GM18499 (cell line): ENCODE data around the gene UBE2S.
"Not testable (repeated sequence)": the region's sequence is repeated elsewhere in the genome, so short reads cannot be mapped to it uniquely, and the experiment has no call there.

Experiments used
- ATAC-seq: cut with Tn5 transposase; IDR thresholded peaks from one replicate; pipeline ENCODE4 v1.9.1; 2021; ENCODE audit warnings: moderate number of reproducible peaks; ENCODE audit not compliant: insufficient read depth, unreplicated experiment

The UBE2S gene

GRCh38 chr19:55440411-55441105 lies 33.0 kb upstream of the UBE2S start:
- no peak for ATAC-seq

DNA sequence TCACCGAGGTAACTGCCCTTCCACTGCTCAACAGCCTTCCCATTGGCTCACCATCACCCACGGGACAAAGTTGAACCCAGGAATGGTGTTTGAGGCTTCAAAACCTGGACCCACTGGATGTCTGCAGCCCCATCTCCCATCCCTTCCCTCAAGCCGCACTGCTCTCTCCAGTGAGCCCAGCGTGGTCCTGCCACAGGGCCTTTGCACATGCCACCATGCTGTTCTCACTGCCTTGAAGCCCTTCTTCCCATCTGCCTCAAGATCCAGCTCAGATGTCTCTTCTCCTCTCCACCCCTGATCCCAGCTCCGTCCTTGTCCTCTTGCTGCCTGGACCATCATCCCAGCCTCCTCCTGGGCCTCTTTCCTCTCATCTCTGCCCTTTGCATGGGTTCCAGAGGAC lies 31.5 kb upstream of the UBE2S start:
- no peak for ATAC-seq

DNA sequence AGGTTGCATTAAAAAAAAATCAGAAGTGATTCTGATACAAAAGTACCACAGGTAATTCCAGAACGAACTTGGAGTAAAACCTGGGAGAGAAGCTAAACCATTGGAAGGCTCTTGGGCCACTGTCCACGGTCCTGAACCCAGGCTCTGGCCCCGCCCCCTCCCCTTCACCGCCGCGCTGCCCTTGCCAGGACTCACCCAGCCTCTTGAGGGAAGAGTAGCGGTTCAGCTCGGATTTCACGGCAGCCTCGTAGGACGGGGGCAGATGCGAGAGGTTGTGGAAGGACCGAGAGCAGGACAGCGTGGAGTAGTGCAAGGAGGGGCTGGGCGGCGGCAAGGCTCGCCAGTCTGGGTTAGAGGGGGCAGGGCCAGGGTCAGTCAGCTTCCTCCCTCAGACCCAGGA lies 29.8 kb upstream of the UBE2S start:
- ATAC-seq: no peak

GRCh38 chr19:55436847-55437246 lies 29.3 kb upstream of the UBE2S start:
- no peak for ATAC-seq

GRCh38 chr19:55435020-55435419 lies 27.4 kb upstream of the UBE2S start:
- ATAC-seq: no peak

DNA sequence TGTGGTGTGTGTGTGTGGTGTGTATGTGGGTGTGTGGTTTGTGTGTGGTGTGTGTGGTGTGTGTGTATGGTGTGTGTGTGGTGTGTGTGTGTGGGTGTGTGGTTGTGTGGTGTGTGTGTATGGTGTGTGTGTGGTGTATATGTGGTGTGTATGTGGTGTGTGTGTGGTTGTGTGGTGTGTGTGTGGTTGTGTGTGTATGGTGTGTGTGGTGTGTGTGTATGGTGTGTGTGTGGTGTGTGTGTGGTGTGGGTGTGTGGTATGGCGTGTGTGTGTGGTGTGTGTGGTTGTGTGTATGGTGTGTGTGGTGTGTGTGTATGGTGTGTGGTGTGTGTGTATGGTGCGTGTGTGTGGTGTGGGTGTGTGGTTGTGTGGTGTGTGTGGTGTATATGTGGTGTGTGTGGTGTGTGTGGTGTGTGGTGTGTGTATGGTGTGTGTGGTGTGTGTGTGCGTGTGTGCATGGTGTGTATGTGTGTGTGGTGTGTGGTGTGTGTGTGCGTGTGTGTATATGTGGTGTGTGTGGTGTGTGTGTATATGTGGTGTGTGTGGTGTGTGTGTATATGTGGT lies 26.9 kb upstream of the UBE2S start:
- ATAC-seq: no peak

- ATAC-seq: no peak
Measured at GRCh38 chr19:55433292-55433691, 25.7 kb upstream of the UBE2S start.

DNA sequence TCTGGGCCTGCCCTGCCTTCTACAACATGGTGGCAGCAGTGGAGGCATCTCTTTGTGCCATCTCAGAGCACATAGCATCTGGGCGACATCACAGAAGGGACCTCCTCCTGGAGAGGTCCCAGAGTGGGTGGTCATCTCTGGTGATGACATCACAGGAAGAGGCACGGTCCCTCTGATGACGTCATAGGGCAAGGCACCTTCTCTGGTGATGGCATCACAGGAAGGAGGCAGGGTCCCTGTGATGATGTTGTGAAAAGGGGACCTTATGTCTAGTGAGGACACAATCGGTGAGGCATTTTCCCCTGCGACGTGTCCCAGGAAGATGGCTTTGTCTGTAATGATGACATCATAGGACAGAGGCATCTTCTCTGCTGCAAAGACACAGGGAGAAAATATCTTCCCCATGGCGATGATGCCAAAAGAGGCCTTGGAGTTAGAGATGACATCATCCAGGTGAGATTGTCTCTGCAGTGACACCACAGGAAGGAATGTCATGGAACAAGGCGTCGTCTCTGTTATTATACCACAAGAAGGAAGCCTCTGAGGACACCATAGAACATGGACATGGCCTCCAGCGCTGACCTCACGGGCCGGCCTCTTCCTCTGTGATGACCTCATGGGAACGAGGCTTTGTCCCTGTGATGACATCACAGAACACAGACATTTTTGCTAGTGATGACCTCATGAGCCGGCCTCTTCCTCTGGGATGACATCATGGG lies 24.8 kb upstream of the UBE2S start:
- no peak for ATAC-seq

DNA sequence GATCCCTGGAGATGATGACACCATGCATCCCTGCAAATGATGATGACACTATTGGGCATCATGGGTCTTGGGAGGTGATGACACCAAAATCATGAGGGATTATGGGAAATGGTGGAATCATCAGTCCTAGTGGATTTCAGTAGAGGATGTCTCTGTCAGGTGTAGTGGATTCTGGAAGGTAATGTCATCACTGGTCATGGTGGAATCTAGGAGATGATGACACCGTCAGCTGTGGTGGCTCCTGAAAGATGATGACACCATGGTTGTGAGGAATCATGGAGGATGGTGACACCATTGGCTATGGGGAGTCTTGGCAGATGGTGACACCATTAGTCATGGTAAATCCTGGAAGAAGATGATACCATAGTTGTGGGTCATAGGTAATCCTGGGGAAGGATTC lies 23.6 kb upstream of the UBE2S start:
- ATAC-seq: no peak

GRCh38 chr19:55426042-55426441 lies 18.5 kb upstream of the UBE2S start:
- no peak for ATAC-seq

DNA sequence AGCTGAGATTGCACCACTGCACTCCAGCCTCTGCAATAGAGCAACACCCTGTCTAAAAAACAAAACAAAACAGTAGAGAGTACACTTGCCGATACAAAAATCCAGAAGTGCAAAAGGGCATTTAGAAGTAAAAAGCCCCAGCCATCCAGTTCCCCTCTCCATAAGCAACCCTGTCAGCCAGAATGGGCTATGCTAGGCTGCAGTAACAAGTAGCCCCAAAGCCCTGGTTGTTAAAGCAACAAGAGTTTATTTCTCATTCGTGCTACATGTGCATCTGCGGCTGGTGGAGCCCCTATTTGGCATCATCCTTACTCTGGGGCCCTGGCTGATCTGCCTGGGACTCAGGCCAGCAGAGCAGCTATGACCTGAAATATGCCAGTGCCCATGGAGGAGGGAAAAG lies 16.9 kb upstream of the UBE2S start:
- ATAC-seq: no peak

GRCh38 chr19:55423225-55424005 lies 15.8 kb upstream of the UBE2S start:
- ATAC-seq: no peak

DNA sequence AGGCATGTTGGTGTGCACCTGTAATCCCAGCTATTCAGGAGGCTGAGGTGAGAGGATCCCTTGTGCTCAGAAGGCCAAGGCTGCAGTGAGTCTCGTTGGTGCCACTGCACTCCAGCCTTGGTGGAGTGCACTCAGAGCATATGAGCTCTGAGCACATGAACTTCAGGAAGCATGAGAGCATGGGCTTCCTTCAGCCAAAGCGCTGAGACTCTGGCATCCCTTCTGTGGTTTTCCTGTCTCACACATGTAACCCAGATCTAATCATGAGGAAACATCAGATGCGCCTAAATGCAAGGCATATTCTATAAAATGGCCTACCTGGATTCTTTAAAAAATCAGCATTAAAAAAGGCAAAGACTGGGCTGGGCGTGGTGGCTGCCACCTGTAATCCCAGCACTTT lies 13.7 kb upstream of the UBE2S start:
- not testable (repeated sequence) for ATAC-seq

GRCh38 chr19:55419624-55420236 lies 12.1 kb upstream of the UBE2S start:
- ATAC-seq: no peak

DNA sequence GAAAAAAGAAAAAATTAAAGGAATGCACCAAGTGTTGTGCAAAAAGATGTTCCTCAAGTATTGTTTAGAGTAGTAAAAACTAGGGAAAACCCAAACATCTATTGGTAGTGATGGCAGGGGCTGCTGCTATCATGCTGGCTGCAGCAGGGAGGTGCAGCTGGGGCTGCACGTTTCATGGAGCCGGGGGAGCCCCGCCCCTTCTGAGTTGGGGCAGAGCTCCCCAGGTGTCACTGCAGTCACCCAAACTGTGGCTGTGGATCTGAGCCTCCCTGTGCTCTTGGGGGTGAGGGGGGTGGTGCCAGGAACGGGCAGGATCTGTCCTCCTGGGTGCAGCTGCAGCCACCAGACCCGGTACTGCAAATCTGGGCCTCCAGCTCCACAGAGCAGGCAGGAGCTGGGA lies 11.5 kb upstream of the UBE2S start:
- no peak for ATAC-seq

DNA sequence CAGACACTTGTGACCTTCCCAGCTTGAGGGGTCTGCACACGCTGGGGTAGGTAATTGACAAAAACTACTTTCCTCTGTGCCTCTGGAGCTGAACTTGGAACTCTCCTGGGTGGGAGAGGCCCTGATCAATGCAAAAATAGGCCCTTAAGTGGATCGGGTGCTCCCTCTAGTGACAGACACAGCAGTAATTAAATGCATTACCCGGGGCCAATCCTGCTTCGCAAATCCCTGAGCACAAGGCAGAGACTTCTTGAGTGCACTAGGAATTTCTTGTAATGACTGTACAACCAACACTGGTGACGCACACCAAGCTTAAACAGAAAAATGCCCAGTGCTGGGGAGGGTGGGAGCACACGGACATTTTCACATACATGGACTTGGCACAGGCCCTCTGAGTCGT lies 10.6 kb upstream of the UBE2S start:
- no peak for ATAC-seq

- ATAC-seq: no peak
Measured at GRCh38 chr19:55410168-55410567, 2.6 kb upstream of the UBE2S start.

DNA sequence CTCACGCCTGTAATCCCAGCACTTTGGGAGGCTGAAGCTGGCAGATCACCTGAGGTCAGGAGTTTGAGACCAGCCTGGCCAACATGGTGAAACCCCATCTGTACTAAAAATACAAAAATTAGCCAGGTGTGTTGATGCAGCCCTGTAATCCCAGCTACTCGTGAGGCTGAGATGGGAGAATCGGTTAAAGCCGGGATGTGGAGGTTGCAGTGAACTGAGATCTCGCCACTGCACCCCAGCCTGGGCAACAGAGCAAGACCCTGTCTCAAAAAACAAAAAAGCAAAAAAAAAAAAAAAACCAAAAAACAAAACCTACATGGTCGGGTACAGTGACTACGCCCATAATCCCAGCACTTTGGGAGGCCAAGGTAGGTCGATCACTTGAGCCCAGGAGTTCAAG lies 1.6 kb upstream of the UBE2S start:
- not testable (repeated sequence) for ATAC-seq

DNA sequence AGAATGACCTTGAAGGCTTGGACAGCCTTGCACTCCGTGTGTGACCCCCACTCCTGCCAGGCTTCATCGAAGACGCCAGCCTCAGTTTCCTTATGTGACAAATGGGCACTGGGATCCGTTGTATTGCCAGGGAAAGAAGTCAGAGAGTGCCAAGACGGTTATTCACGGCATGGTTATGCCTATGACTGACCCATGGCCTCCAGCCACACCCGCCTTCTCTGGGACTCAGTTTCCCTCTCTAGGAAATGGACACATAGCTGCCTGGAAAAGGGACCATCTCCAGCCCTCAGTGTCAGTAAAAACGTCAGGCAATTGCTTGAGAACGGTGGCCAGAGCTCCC lies 915 bp upstream of the UBE2S start:
- no peak for ATAC-seq

DNA sequence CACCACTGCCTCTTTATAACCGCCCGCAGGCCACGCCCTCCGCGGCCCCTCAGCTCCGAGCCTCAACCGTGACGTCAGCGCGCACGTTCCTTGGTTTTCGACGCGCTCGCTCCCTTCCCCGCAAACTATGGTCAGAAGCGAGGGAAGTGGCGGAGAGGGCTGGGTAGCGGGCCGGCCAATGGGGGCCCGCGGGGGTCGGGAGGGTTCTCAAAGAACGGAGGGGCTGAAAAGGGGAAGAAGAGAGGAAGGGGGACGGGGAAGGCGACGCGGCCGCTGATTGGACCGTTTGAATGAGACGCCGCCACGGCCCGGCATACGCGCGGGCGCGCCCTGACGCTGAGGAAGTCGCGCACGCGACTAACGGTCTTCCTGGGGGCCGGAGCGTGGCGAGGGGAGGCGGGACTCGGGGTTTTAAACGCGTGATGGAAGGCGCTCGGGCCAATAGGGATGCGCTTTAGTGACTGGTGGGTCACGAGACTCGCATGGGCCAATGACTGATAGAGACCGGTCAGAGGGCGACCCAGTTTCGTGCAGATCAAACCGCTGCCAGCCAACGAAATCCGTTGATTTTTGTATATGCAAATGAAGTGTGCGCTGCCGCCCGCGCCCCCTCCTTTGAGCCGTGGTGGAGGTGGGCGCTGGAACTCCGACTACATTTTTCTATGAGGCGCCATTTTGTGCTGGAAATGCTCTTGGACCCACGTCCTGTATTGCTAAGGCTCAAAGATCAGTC lies 378 bp upstream of the UBE2S start:
- ATAC-seq: peak; percentile 69
